Esophagus squamous epithelium (tissue), 4 donors: ENCODE results near the gene COL8A1.

ENCODE experiments used
- CTCF ChIP-seq, 6 experiments: fragments of 450-650 bp in 4 of 6; fragments of 200-600 bp in 2 of 6; sonication (generic) in 2 of 6; IDR thresholded peaks; one replicate each; pipeline ENCODE4 v1.5.1; 2016 to 2019; ENCODE audit warnings: antibody characterized with exemption in 6 of 6, mild to moderate bottlenecking in 4 of 6, moderate library complexity in 4 of 6
- POLR2A ChIP-seq, 4 donors: fragments of 450-650 bp; IDR thresholded peaks; one replicate each; pipeline ENCODE4 v1.6.1; 2017; ENCODE audit warnings: antibody characterized with exemption in 4 of 4, mild to moderate bottlenecking in 4 of 4, moderate library complexity in 3 of 4

DNA sequence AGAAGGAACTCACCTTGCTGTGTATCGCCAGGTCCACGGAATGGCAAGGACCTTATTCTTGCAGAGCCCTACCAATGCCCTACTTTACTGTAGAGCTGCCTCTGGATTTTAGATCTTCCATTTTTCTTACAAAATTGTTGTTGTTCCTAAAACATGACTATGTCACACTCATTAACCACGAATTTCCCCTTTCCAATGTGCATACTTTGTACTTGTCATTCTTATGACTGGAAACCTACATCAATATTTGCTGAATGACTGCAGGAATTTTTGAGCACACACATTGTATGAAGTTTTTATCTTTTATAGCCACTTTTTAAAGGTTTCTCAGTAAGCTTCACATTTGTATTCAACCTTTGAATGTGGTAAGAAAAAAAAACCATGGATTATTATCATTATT, 143.4 kb downstream of the COL8A1 start:
- TF ChIP-seq CTCF (IDR thresholded peaks at IDR 0.05) (no peak), POLR2A (IDR thresholded peaks at IDR 0.05) (no peak)
